ENCODE data around the gene CBR3. TPM values are rescaled to one million over a fixed set of nuclear protein-coding genes. Genes with fewer than 3 reads are reported as not detected.

CBR3 gene
- polyA plus RNA-seq, 1 of the 3 experiments (the other 2 are of a cell fraction), result 6.7 TPM

- H3K9ac ChIP-seq, result no peak overlapping the region
- no peak overlapping the region for H2AFZ ChIP-seq (ENCODE audit: low read depth)
- DNase-seq, result no peak
- TF ChIP-seq EP300 (IDR thresholded peaks at IDR 0.05; ENCODE audit: borderline replicate concordance in 1 of 2, low read depth in 1 of 2, low read length in 1 of 2) (no peak), FOXJ3 (CRISPR knock-in tag; IDR thresholded peaks at IDR 0.05) (no peak), SIN3A (IDR thresholded peaks at IDR 0.05; ENCODE audit: borderline replicate concordance, low read depth, low read length) (no peak), MAX (IDR thresholded peaks at IDR 0.05; ENCODE audit: low read depth) (no peak), FOXM1 (IDR thresholded peaks at IDR 0.05; ENCODE audit: low read depth) (no peak), RAD21 (IDR thresholded peaks at IDR 0.05; ENCODE audit: low read length) (no peak), PBX3 (IDR thresholded peaks at IDR 0.05) (no peak), NRF1 (IDR thresholded peaks at IDR 0.05; ENCODE audit: low read depth, low read length) (no peak), CTCF (IDR thresholded peaks at IDR 0.05) (no peak), CHD2 (IDR thresholded peaks at IDR 0.05; ENCODE audit: low read length, partially characterized antibody) (no peak), USF2 (IDR thresholded peaks at IDR 0.05; ENCODE audit: borderline replicate concordance, low read depth, low read length) (no peak), RCOR1 (IDR thresholded peaks at IDR 0.05; ENCODE audit: low read length) (no peak), GATA2 (CRISPR knock-in tag; IDR thresholded peaks at IDR 0.05) (no peak), GABPA (IDR thresholded peaks at IDR 0.05; ENCODE audit: low read depth) (no peak), MXI1 (IDR thresholded peaks at IDR 0.05; ENCODE audit: low read depth, low read length) (no peak), FOSL2 (IDR thresholded peaks at IDR 0.05; ENCODE audit: borderline replicate concordance, low read depth) (no peak), TCF12 (IDR thresholded peaks at IDR 0.05) (no peak), REST (IDR thresholded peaks at IDR 0.05; ENCODE audit: low read depth, low read length) (no peak), SMC3 (IDR thresholded peaks at IDR 0.05; ENCODE audit: low read depth, low read length) (no peak)
- H3K27ac ChIP-seq (ENCODE audit: low read depth in 2 of 2, low read length in 1 of 2), result no peak overlapping the region
- no peak overlapping the region for H3K4me2 ChIP-seq
- H4K20me1 ChIP-seq (ENCODE audit: insufficient read depth), result no peaks in the 10 kb centered on the region
- ChIA-PET POLR2A (no interaction called here), CTCF (interaction anchor here (1.4 kb wide), 1 partner anchor 8 kb away, joined by 4 read pairs; no protein-coding TSS in a partner anchor)
- H3K9me3 ChIP-seq, result no peaks in the 10 kb centered on the region
- no peaks in the 10 kb centered on the region for H3F3A ChIP-seq (replicated peaks; ENCODE audit: insufficient read depth)
- no peak overlapping the region for H3K4me3 ChIP-seq (ENCODE audit: low read depth in 2 of 2, low read length in 1 of 2)
- H3K36me3 ChIP-seq (replicated peaks in 1 of 2; ENCODE audit: control insufficient read depth in 1 of 2, insufficient read depth in 2 of 2, low read length in 1 of 2), result peaks cover 0 to 11% of the 10 kb centered on the region in 2 experiments
- WGBS (ENCODE audit: low lambda C conversion rate), result 82% methylated on average over 5 of the region's 5 CpGs
- H3K27me3 ChIP-seq (ENCODE audit: insufficient read depth), result no peaks in the 10 kb centered on the region
- H3K9me2 ChIP-seq, result no peaks in the 10 kb centered on the region
- no peaks in the 10 kb centered on the region for H3K4me1 ChIP-seq (ENCODE audit: control insufficient read depth in 1 of 2, insufficient read depth in 2 of 2, low read depth in 1 of 2, low read length in 1 of 2)
- H3K79me2 ChIP-seq (ENCODE audit: insufficient read depth), result no peaks in the 10 kb centered on the region
Measured at GRCh38 chr21:36171336-36171735, 36.5 kb downstream of the CBR3 start.

All from SK-N-SH (cell line).